Measurements from ENCODE around the gene PNPLA3.

Gene PNPLA3, protein sequence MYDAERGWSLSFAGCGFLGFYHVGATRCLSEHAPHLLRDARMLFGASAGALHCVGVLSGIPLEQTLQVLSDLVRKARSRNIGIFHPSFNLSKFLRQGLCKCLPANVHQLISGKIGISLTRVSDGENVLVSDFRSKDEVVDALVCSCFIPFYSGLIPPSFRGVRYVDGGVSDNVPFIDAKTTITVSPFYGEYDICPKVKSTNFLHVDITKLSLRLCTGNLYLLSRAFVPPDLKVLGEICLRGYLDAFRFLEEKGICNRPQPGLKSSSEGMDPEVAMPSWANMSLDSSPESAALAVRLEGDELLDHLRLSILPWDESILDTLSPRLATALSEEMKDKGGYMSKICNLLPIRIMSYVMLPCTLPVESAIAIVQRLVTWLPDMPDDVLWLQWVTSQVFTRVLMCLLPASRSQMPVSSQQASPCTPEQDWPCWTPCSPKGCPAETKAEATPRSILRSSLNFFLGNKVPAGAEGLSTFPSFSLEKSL

DNA sequence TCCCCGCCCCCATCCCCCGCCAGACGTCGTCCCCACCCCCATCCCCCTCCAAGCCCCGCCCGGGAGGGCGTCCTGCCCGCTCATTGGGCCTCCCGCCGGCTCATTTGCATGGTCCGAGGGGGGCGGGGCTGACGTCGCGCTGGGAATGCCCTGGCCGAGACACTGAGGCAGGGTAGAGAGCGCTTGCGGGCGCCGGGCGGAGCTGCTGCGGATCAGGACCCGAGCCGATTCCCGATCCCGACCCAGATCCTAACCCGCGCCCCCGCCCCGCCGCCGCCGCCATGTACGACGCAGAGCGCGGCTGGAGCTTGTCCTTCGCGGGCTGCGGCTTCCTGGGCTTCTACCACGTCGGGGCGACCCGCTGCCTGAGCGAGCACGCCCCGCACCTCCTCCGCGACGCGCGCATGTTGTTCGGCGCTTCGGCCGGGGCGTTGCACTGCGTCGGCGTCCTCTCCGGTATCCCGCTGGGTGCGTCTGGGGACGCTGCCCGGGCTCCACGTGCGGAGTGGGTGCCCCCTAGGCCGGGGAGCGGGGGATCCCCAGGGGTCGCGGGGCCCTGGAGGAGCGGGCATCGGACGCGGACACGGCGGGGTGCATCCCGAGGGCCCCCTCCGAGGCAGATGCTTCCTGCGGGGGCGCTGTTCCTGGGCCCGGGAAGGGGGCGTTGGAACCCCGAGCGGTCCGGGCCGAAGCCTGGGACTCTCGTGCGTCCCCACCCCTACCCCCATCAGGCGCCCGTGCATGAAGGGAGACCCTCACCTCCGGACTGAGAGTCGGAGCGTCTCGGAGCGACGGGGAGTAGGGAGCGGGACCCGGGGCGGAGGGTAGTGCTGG, at the start of gene PNPLA3:
Gene PNPLA3 (plus strand): TSS at position 175 of the 834 bp plus-strand sequence. CDS start 107 bp downstream, at position 282.
- Histone ChIP-seq H3F3A (ENCODE audit: low read depth) (no peaks in the 10 kb centered on the region), H3K9ac (ENCODE audit: low read depth, low read length, poor library complexity, severe bottlenecking) (no peak within 1 kb of the TSS)

DNA sequence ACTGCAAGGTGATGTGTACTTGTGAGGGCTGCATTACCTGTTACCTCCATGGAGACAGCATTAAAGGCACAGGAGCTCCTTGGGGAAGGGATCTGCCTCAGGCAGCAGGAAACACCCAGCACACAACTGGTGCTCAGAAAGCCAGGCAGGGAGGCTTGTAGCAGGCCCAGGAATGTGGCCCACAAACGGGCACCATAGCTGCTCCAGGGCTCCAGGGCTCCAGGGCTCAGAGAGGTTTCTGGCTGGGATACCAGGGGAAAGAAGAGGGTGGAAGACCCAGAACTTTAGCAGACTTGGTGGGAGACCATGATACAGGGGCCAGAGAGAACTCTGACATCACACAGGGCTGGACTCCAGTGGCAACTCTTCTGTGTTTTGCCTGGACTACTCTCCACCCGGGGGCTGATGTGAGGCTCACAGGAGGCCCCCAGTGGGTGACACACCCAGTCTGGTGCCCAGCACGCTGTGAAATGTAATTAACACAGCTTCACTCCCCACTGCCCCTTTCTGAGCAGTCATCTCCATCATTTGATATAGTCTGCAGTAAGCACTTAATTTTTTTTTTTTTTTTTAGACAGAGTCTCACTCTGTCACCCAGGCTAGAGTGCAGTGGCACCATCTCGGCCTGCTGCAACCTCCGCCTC, 46.6 kb upstream of the PNPLA3 start:
- no peaks in the 10 kb centered on the region for H3K79me2 ChIP-seq (ENCODE audit: insufficient read depth, low read length)
- no peaks in the 10 kb centered on the region for H3K9me2 ChIP-seq (replicated peaks; ENCODE audit: low read depth, low read length)
- no peaks in the 10 kb centered on the region for H3K27me3 ChIP-seq (ENCODE audit: insufficient read depth, low read length, poor library complexity, severe bottlenecking)

More for the DNA sequence above, at the start of gene PNPLA3:
- Histone ChIP-seq H3K9me2 (replicated peaks; ENCODE audit: low read depth, low read length) (no peaks in the 10 kb centered on the region), H3K27me3 (ENCODE audit: insufficient read depth, low read length, poor library complexity, severe bottlenecking) (no peaks in the 10 kb centered on the region), H3K79me2 (ENCODE audit: insufficient read depth, low read length) (no peaks in the 10 kb centered on the region), H3K4me1 (ENCODE audit: insufficient read depth, low read length, poor library complexity, severe bottlenecking) (no peaks in the 10 kb centered on the region), H3K4me2 (ENCODE audit: low read depth, low read length, poor library complexity, severe bottlenecking) (no peak within 1 kb of the TSS), H3K9me3 (ENCODE audit: insufficient read depth, low read depth, low read length) (no peaks in the 10 kb centered on the region), H4K20me1 (ENCODE audit: insufficient read depth, low read length, poor library complexity, severe bottlenecking) (no peaks in the 10 kb centered on the region), H3K36me3 (ENCODE audit: insufficient read depth, low read length) (no peaks in the 10 kb centered on the region), H2AFZ (ENCODE audit: low read length) (no peak within 1 kb of the TSS; the same call in 1 of the 2 replicates), H3K4me3 (ENCODE audit: low read length, poor library complexity, severe bottlenecking) (no peak within 1 kb of the TSS)
- TF ChIP-seq, protein P1, sequence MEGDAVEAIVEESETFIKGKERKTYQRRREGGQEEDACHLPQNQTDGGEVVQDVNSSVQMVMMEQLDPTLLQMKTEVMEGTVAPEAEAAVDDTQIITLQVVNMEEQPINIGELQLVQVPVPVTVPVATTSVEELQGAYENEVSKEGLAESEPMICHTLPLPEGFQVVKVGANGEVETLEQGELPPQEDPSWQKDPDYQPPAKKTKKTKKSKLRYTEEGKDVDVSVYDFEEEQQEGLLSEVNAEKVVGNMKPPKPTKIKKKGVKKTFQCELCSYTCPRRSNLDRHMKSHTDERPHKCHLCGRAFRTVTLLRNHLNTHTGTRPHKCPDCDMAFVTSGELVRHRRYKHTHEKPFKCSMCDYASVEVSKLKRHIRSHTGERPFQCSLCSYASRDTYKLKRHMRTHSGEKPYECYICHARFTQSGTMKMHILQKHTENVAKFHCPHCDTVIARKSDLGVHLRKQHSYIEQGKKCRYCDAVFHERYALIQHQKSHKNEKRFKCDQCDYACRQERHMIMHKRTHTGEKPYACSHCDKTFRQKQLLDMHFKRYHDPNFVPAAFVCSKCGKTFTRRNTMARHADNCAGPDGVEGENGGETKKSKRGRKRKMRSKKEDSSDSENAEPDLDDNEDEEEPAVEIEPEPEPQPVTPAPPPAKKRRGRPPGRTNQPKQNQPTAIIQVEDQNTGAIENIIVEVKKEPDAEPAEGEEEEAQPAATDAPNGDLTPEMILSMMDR (conservative IDR thresholded peaks at IDR 0.05; ENCODE audit: low read length), result no peak
- no peak for TF ChIP-seq EZH2phosphoT487 (IDR thresholded peaks at IDR 0.05; ENCODE audit: borderline replicate concordance)

More for the DNA sequence above, 46.6 kb upstream of the PNPLA3 start:
- H2AFZ ChIP-seq (ENCODE audit: low read length), result no peak overlapping the region
- H3K9ac ChIP-seq (ENCODE audit: low read depth, low read length, poor library complexity, severe bottlenecking), result no peak overlapping the region
- no peaks in the 10 kb centered on the region for H3F3A ChIP-seq (ENCODE audit: low read depth)
- H3K4me2 ChIP-seq (ENCODE audit: low read depth, low read length, poor library complexity, severe bottlenecking), result no peak overlapping the region
- H3K36me3 ChIP-seq (ENCODE audit: insufficient read depth, low read length), result no peaks in the 10 kb centered on the region
- H3K9me3 ChIP-seq (ENCODE audit: insufficient read depth, low read depth, low read length), result no peaks in the 10 kb centered on the region
- no peaks in the 10 kb centered on the region for H3K4me1 ChIP-seq (ENCODE audit: insufficient read depth, low read length, poor library complexity, severe bottlenecking)
- no peak overlapping the region for H3K4me3 ChIP-seq (ENCODE audit: low read length, poor library complexity, severe bottlenecking)
- no peaks in the 10 kb centered on the region for H4K20me1 ChIP-seq (ENCODE audit: insufficient read depth, low read length, poor library complexity, severe bottlenecking)
- TF ChIP-seq EZH2phosphoT487 (IDR thresholded peaks at IDR 0.05; ENCODE audit: borderline replicate concordance), result no peak
- TF ChIP-seq, protein P1 (conservative IDR thresholded peaks at IDR 0.05; ENCODE audit: low read length), result no peak

Data from Loucy (cell line).